PC-9 (cell line): ENCODE data around the gene LAG3.

Experiments
- CTCF ChIP-seq: fragments of 200-600 bp; sonication (generic); conservative IDR thresholded peaks from 2 replicates; pipeline ENCODE4 v1.6.1; 2017; ENCODE audit warnings: mixed run types, antibody characterized with exemption, mild to moderate bottlenecking, moderate library complexity
- EZH2 ChIP-seq: fragments of 200-600 bp; sonication (generic); IDR thresholded peaks from 2 replicates; pipeline ENCODE4 v1.8.0; 2017; ENCODE audit warnings: antibody characterized with exemption, low read depth

GRCh38 chr12:6748761-6749160 is 23.6 kb upstream of the LAG3 start:
- no peak for TF ChIP-seq CTCF
- no peak for TF ChIP-seq EZH2
